BLaER1 (cell line): ENCODE measurements around the gene ZDHHC24.
A peak's percentile ranks its signal among the peaks of the same experiment; 100 is the strongest.
"Not testable (repeated sequence)": the region's sequence is repeated elsewhere in the genome, so short reads cannot be mapped to it uniquely, and the experiment has no call there.

Experiments used
- H3K27ac ChIP-seq: shearing (Covaris generic); formaldehyde crosslinking; 2 replicates; pipeline ENCODE4 v1.8.1; 2022
- H3K27me3 ChIP-seq: shearing (Covaris generic); formaldehyde crosslinking; 2 replicates; pipeline ENCODE4 v1.8.1; 2022
- H3K36me3 ChIP-seq: shearing (Covaris generic); formaldehyde crosslinking; 2 replicates; pipeline ENCODE4 v1.8.1; 2022
- H3K4me1 ChIP-seq: shearing (Covaris generic); formaldehyde crosslinking; 2 replicates; pipeline ENCODE4 v1.8.1; 2022
- H3K4me2 ChIP-seq: shearing (Covaris generic); formaldehyde crosslinking; 2 replicates; pipeline ENCODE4 v1.8.1; 2022
- H3K4me3 ChIP-seq: shearing (Covaris generic); formaldehyde crosslinking; 2 replicates; pipeline ENCODE4 v1.8.1; 2022
- H3K9ac ChIP-seq: shearing (Covaris generic); formaldehyde crosslinking; 2 replicates; pipeline ENCODE4 v1.8.1; 2022
- H3K9me3 ChIP-seq: shearing (Covaris generic); formaldehyde crosslinking; 2 replicates; pipeline ENCODE4 v1.8.1; 2022
- H4K20me1 ChIP-seq: shearing (Covaris generic); formaldehyde crosslinking; 2 replicates; pipeline ENCODE4 v1.8.1; 2022
- Cebpa-rat ChIP-seq: shearing (Covaris generic); IDR thresholded peaks from 2 replicates; pipeline ENCODE4 v1.8.1; 2022

The ZDHHC24 gene

GRCh38 chr11:66545701-66546367 lies at the start of gene ZDHHC24:
ZDHHC24 (minus strand) TSS chr11:66546048; CDS start chr11:66546003, 45 bp downstream.
- H3K36me3 ChIP-seq: peaks cover 25% of the 10 kb centered on the region
- H3K9me3 ChIP-seq: no peaks in the 10 kb centered on the region
- TF ChIP-seq Cebpa-rat: no peak
- H4K20me1 ChIP-seq: no peaks in the 10 kb centered on the region
- peak within 1 kb of the TSS; percentile 96 for H3K9ac ChIP-seq
- peak within 1 kb of the TSS; percentile 99 for H3K4me3 ChIP-seq
- H3K27ac ChIP-seq: peak within 1 kb of the TSS; percentile 95
- peaks cover 46% of the 10 kb centered on the region for H3K4me1 ChIP-seq
- H3K4me2 ChIP-seq: peak within 1 kb of the TSS; percentile 96
- H3K27me3 ChIP-seq: no peaks in the 10 kb centered on the region

- peaks cover 20% of the 10 kb centered on the region for H4K20me1 ChIP-seq
- H3K27me3 ChIP-seq: no peaks in the 10 kb centered on the region
- no peak for TF ChIP-seq Cebpa-rat
- peaks cover 73% of the 10 kb centered on the region for H3K4me1 ChIP-seq
- peak overlapping the region; percentile 52 for H3K9ac ChIP-seq
- peak overlapping the region; percentile 73 for H3K27ac ChIP-seq
- peak overlapping the region; percentile 50 for H3K4me3 ChIP-seq
- H3K9me3 ChIP-seq: peaks cover 6% of the 10 kb centered on the region; the same call in 1 of the 2 replicates
- peaks cover 17% of the 10 kb centered on the region for H3K36me3 ChIP-seq
- H3K4me2 ChIP-seq: peak overlapping the region; percentile 99
Measured at GRCh38 chr11:66595245-66595904, 49.5 kb upstream of the ZDHHC24 start.

- Histone ChIP-seq H3K36me3 (no peaks in the 10 kb centered on the region; the same call in 1 of the 2 replicates), H3K27me3 (no peaks in the 10 kb centered on the region), H3K4me3 (peak overlapping the region; percentile 74), H3K4me1 (peaks cover 63% of the 10 kb centered on the region), H4K20me1 (peaks cover 20% of the 10 kb centered on the region), H3K27ac (peak overlapping the region; percentile 84), H3K4me2 (peak overlapping the region; percentile 99), H3K9ac (peak overlapping the region; percentile 89), H3K9me3 (peaks cover 17% of the 10 kb centered on the region)
- TF ChIP-seq Cebpa-rat: no peak
Measured at GRCh38 chr11:66593650-66594049, 47.8 kb upstream of the ZDHHC24 start.

- peak overlapping the region; percentile 99 for H3K4me2 ChIP-seq
- H3K4me1 ChIP-seq: peaks cover 63% of the 10 kb centered on the region
- peaks cover 20% of the 10 kb centered on the region for H4K20me1 ChIP-seq
- peak overlapping the region; percentile 84 for H3K27ac ChIP-seq
- TF ChIP-seq Cebpa-rat: no peak
- H3K9me3 ChIP-seq: peaks cover 17% of the 10 kb centered on the region
- H3K36me3 ChIP-seq: no peaks in the 10 kb centered on the region; the same call in 1 of the 2 replicates
- peak overlapping the region; percentile 89 for H3K9ac ChIP-seq
- H3K4me3 ChIP-seq: peak overlapping the region; percentile 74
- H3K27me3 ChIP-seq: no peaks in the 10 kb centered on the region
Measured at GRCh38 chr11:66593303-66593635, 47.4 kb upstream of the ZDHHC24 start.

- Histone ChIP-seq H3K4me1 (peaks cover 63% of the 10 kb centered on the region), H3K36me3 (no peaks in the 10 kb centered on the region; the same call in 1 of the 2 replicates), H3K9ac (peak within 1 kb of the TSS; percentile 89), H3K27me3 (no peaks in the 10 kb centered on the region), H3K9me3 (peaks cover 17% of the 10 kb centered on the region), H3K27ac (peak within 1 kb of the TSS; percentile 84), H3K4me2 (peak within 1 kb of the TSS; percentile 99), H3K4me3 (peak within 1 kb of the TSS; percentile 74), H4K20me1 (peaks cover 20% of the 10 kb centered on the region)
- no peak for TF ChIP-seq Cebpa-rat
Measured at GRCh38 chr11:66592457-66593302, 46.8 kb upstream of the ZDHHC24 start, which contains the start of the genes CCDC87 and CCS. CCDC87 (minus strand) TSS chr11:66593063; CDS start chr11:66593015, 48 bp downstream. CCS (plus strand) TSS chr11:66593185; CDS start chr11:66593262, 77 bp downstream.

- 0 out of 2 replicates have a peak overlapping the region, but pooled peaks have one; percentile 84 for H3K27ac ChIP-seq
Measured at GRCh38 chr11:66591175-66591574, 45.3 kb upstream of the ZDHHC24 start.

GRCh38 chr11:66589996-66590675 lies 44.3 kb upstream of the ZDHHC24 start:
- H3K36me3 ChIP-seq: no peaks in the 10 kb centered on the region
- no peak overlapping the region for H3K9ac ChIP-seq
- H3K4me2 ChIP-seq: peak overlapping the region; percentile 99; the same call in 1 of the 2 replicates
- no peak overlapping the region for H3K4me3 ChIP-seq
- H3K27ac ChIP-seq: no peak overlapping the region
- H3K4me1 ChIP-seq: peaks cover 42% of the 10 kb centered on the region
- H4K20me1 ChIP-seq: peaks cover 9% of the 10 kb centered on the region; the same call in 1 of the 2 replicates
- no peaks in the 10 kb centered on the region for H3K27me3 ChIP-seq
- TF ChIP-seq Cebpa-rat: no peak
- peaks cover 17% of the 10 kb centered on the region for H3K9me3 ChIP-seq

More at GRCh38 chr11:66591175-66591574, 45.3 kb upstream of the ZDHHC24 start:
- H3K4me2 ChIP-seq: peak overlapping the region; percentile 99
- no peaks in the 10 kb centered on the region for H3K36me3 ChIP-seq
- peaks cover 17% of the 10 kb centered on the region for H3K9me3 ChIP-seq
- no peak for TF ChIP-seq Cebpa-rat
- H3K4me3 ChIP-seq: no peak overlapping the region
- H3K9ac ChIP-seq: no peak overlapping the region
- peaks cover 20% of the 10 kb centered on the region for H4K20me1 ChIP-seq
- H3K4me1 ChIP-seq: peaks cover 53% of the 10 kb centered on the region
- H3K27me3 ChIP-seq: no peaks in the 10 kb centered on the region

- H3K9ac ChIP-seq, H3K4me2 ChIP-seq, H3K27me3 ChIP-seq, H4K20me1 ChIP-seq, H3K4me3 ChIP-seq, H3K36me3 ChIP-seq, H3K27ac ChIP-seq: not testable (repeated sequence)
- peaks cover 34% of the 10 kb centered on the region for H3K4me1 ChIP-seq
- H3K9me3 ChIP-seq: peaks cover 17% of the 10 kb centered on the region
Measured at GRCh38 chr11:66589315-66589714, 43.5 kb upstream of the ZDHHC24 start.

- Histone ChIP-seq H3K4me2 (no peak overlapping the region), H3K4me1 (peaks cover 6% of the 10 kb centered on the region), H3K27ac (no peak overlapping the region), H3K4me3 (no peak overlapping the region), H4K20me1 (no peaks in the 10 kb centered on the region), H3K27me3 (no peaks in the 10 kb centered on the region), H3K36me3 (no peaks in the 10 kb centered on the region), H3K9ac (no peak overlapping the region), H3K9me3 (peaks cover 39% of the 10 kb centered on the region)
- TF ChIP-seq Cebpa-rat: no peak
Measured at GRCh38 chr11:66586136-66586535, 40.3 kb upstream of the ZDHHC24 start.

GRCh38 chr11:66585447-66585846 lies 39.6 kb upstream of the ZDHHC24 start:
- not testable (repeated sequence) for H3K4me1 ChIP-seq, H3K4me2 ChIP-seq, H3K9ac ChIP-seq, H3K36me3 ChIP-seq, H3K27ac ChIP-seq, H4K20me1 ChIP-seq, H3K4me3 ChIP-seq, H3K27me3 ChIP-seq
- peaks cover 33% of the 10 kb centered on the region for H3K9me3 ChIP-seq

GRCh38 chr11:66582565-66583147 lies 36.8 kb upstream of the ZDHHC24 start:
- H3K9me3 ChIP-seq: peaks cover 21% of the 10 kb centered on the region
- not testable (repeated sequence) for H3K36me3 ChIP-seq, H3K4me3 ChIP-seq, H3K27ac ChIP-seq, H3K4me2 ChIP-seq, H3K9ac ChIP-seq, H4K20me1 ChIP-seq, H3K4me1 ChIP-seq, H3K27me3 ChIP-seq
